Measurements from ENCODE around the gene DHX30.
"Not testable (repeated sequence)": the region's sequence is repeated elsewhere in the genome, so short reads cannot be mapped to it uniquely, and the experiment has no call there.

Gene DHX30

DNA sequence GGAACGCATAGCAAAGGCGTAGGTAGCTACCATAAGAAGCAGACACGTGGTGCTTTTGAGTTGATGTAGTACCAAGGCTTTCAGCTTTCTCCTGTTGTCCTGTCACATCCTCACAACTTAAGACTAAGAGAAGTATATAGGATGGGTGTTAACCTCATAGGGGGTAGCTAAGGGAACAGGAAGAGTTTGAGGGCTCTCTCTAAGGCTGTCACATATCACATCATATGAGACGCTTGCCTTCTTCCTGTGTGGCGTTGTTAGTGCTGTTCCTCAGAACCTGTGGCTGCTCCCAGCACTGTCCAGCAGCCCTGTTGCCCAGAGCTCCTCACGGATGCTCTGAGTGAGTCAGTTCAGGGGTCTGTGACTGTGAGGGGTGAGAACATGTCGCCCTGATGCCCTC lies 14.7 kb downstream of the DHX30 start:
- no peak for DNase-seq

GRCh38 chr3:47824541-47825473 lies 21.9 kb downstream of the DHX30 start:
- DNase-seq, result peak; percentile 89

DNA sequence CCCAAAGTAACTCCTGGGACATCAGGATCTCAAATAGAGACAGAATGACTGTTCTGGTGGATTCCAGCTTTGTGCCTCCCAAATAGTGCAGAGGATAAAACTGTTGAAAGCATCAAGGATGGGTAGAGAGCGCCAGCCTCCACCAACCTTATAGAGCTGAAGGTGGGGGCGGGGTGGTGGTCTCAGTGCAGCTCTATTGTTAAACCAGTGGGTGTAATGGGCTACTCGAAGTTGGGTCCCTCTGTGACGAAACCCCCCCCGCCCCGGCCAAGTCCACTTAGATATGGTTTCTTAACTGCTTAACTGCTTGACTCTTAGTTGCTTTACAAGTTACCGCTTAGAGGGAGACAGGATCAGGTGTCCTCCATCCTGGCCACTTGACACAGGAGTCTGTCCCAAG lies 22.7 kb downstream of the DHX30 start:
- DNase-seq, result no peak

DNA sequence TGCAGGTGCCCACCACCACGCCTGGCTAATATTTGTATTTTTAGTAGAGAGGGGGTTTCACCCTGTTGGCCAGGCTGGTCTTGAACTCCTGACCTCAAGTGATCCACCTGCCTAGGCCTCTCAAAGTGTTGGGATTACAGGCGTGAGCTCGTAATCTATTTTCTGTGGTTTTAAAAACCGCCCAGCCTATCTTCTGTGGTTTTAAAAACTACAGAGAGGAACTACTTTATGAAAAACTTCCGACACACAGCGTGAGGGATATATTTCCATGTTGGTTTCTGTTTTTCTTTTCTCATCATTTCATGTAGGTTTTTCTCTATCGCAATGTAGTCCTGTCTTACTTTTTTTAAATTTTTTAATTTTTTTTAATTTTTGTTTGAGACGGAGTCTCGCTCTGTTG lies 26.5 kb downstream of the DHX30 start:
- not testable (repeated sequence) for DNase-seq

- no peak for DNase-seq
These were observed 34.0 kb downstream of the DHX30 start for GRCh38 chr3:47836986-47837385.

GRCh38 chr3:47838503-47838902 lies 35.6 kb downstream of the DHX30 start:
- no peak for DNase-seq

DNA sequence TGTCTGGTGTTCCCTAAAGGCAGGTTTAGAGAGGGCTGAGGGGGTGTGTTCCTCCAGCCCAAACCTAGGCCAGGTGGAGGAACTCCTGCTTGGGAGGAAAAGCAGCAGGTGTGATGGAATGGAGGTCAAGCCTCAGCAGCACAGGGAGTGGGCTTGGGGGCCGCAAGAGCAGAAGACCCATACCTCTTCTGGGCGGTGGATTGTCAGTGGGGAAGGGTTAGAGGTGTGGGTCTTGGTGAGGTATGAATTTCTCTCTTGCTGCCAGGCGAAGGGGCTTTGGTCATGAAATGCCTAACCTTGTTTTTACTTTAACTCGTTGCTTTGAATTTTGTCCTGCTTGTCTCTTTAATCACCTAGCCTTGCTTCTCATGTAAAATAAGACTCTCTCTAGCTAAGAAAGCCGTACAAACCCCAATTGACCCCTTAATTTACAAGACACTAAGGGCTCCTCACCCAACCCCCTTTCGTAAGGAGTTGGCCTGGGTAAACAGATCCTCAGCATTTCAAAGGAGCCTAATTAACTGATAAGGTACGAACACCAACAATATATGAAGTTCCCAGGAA lies 38.9 kb downstream of the DHX30 start:
- DNase-seq, result no peak

- DNase-seq, result no peak
These were observed 43.4 kb downstream of the DHX30 start for GRCh38 chr3:47846186-47846879.

DNA sequence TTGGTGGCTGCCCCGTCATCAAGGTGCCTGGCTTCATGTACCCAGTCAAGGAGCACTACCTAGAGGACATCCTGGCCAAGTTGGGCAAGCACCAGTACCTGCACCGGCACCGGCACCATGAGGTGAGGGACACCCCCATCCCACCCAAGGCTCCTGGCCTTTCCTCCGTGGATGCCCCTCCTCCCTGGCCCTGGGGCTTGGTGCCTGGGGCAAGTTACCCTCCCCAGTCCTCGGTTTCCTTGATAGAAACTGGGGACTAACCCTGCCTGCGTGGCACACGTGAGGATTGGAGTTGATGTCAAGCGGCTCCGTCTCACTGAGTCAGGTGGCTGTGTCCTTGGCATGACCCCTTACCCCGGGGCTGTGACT lies 43.9 kb downstream of the DHX30 start:
- DNase-seq, result no peak

DNA sequence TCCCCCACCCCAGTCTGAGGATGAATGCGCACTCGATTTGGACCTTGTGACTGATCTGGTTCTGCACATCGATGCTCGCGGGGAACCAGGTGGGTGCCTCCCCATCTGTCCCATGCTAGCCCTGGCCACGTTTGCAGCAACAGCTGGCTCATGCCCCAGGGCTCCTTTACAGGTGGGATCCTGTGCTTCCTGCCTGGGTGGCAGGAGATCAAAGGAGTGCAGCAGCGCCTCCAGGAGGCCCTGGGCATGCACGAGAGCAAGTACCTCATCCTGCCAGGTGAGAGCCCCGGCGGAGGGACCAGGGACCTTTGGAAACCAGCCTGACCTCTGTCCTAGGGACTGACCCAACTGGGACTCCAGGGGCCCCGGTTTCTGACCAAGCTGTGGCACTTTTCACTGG lies 44.3 kb downstream of the DHX30 start:
- DNase-seq, result no peak

DNA sequence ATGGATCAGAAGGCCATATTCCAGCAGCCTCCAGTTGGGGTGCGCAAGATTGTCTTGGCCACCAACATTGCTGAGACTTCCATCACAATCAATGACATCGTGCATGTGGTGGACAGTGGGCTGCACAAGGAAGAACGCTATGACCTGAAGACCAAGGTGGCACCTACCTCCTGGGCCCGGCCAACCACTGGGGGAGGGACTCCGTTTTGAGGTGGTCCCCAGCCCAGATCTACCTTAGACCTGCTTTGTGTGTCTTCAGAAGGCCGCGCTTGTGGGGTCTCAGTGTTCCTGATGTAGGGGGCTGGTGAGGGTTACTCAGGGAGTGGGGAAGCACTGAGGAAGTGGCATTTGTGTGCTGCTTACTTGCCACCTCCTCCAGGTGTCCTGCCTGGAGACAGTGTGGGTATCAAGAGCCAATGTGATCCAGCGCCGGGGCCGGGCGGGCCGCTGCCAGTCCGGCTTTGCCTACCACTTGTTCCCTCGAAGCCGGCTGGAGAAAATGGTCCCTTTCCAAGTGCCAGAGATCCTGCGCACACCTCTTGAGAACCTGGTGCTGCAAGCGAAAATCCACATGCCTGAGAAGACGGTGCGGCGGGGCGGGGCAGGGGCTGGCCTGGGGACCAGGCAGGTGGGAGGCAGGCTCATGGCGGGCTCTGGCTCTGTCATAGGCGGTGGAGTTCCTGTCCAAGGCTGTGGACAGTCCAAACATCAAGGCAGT lies 45.0 kb downstream of the DHX30 start:
- DNase-seq, result no peak

- DNase-seq, result no peak
These were observed 45.7 kb downstream of the DHX30 start for GRCh38 chr3:47848599-47849117.

DNA sequence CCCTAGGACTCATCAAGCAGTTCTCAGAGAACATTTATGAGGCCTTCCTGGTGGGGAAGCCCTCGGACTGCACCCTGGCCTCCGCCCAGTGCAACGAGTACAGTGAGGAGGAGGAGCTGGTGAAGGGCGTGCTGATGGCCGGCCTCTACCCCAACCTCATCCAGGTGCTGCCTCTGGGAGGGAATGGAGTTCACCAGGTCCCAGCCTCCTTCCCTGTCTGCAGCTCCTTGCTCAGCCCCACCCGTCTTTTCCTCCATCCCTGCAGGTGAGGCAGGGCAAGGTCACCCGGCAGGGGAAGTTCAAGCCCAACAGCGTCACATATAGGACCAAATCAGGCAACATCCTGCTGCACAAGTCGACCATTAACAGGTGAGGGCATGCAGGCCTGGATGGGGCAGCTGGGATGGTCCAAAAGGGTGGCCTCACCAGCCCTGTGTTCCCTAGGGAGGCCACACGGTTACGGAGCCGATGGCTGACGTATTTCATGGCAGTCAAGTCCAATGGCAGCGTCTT lies 46.3 kb downstream of the DHX30 start:
- no peak for DNase-seq

DNA sequence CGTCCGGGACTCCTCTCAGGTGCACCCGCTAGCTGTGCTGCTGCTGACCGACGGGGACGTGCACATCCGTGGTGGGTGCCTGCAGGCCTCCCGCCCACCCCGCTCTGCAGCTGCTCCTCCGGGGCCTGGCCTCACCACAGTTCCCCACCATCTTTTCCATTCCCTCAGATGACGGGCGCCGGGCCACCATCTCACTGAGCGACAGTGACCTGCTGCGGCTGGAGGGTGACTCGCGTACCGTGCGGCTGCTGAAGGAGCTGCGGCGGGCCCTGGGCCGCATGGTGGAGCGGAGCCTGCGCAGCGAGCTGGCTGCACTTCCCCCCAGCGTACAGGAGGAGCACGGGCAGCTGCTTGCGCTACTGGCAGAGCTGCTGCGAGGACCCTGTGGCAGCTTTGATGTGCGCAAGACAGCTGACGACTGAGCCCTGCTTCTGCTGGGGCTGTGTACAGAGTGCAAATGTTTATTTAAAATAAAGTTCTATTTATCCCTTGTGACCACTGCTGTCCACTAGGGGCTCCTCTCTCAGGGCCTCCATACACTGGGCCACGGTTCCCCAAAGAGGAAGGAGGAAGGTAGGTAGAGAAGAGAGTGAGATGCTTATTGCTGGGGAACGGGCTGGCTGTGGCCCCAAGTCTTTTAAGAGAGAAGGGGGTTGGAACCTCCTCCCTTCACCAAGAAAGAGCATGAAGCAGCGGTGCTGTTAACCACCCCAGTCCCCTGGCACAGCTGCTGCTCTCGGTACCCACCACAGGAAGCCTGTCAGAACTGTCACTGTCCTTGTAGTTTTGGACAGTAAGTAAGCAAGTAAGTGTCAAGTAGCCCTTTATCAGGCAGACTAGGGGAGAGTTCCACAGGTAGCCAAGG lies 47.0 kb downstream of the DHX30 start:
- DNase-seq, result no peak

DNA sequence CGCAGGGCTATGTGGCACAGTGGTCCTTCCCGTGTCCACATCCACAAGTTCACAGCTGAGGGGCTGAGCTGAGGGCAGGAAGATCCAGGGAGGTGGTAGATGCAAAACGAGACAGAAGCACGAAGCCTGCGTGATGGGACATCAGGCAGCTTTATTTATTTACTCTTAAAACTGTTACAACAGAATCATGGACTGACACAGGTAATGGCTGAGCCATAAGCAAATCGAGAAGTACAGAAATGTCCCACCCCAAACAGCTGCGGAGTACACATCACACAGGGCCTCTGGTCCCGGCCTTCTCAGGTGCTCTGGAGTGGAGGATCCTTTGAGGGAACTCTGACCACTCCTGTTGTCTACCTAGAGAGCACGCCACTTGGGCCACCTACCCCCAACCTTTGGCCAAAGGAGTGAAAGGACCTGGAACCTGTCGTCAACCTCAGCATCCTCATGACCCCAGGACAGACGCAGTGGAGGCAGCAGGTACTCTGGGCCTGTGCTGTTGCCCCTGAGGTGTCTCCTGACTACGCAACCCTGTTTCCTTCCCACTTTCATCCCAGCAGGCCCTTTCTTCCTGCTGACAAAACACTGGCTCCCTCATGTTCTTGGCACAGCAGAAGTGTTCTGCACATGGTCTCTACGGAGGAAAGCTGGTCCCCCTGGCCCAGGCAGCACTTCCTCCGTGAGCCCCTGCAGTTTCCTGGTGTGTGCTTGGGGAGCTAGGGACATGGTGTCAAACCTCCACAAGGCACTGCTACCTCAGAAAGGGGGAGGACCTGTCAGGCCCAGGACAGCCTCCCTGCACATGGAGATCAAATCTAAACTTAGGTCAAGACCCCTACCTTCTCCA lies 47.8 kb downstream of the DHX30 start:
- no peak for DNase-seq

- no peak for DNase-seq
These were observed 49.1 kb downstream of the DHX30 start for GRCh38 chr3:47851888-47852603.

DNA sequence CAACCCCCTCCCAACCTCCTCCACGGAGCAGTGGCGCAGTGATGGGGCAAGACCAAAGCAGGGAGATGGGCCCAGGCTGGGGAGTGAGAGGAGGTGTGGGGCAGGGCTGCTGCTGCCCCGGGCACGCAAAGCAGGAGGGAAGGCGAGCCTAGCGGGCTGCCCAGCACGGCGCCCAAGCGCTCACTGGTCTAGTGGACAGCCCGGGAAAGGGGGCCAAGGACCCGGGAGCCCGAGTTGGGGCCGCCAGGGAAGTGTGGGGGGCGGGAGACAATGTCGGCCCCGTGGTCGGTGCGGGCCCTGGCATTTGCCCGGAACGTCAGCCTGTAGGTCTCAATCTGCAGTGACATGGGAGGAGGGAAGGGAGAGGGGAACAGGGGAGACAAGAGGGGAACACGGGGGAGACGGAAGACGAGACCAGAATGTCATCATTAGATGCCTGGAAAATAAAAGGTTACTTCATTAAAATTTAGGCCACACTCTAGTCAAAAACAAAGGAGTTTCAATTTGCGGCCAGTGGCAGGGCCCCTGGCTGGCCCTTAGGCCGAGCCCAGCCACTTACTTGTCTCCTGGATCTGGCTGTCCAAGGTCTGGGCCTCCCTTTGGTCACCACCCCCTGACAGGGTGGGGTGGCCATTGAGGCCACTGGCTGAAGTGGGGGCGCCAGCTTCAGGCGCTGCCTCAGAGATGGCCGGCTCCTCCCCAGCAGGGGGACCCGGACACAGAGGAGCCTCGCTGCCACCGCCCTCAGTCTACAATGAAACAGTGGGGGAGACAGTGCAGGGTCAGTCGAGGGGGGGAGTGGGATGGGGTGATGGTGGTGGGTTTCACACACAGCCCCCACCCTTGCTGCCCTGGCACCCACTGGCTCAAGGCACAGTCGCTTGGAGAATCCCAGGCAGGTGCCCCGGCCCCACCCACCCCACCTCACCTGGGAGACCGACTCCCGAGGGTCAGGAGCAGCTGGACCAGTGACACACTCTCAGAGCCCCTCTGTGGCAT lies 50.0 kb downstream of the DHX30 start:
- no peak for DNase-seq

GRCh38 chr3:47854267-47854666 lies 51.3 kb downstream of the DHX30 start:
- DNase-seq, result no peak

All from activated CD8-positive, alpha-beta memory T cell treated with anti-CD3 and anti-CD28 coated beads, Interleukin-2, amount 50 U/mL, for 48 hours (primary cell).